Measurements from ENCODE around the gene CXCL6. TPM values are rescaled to one million over a fixed set of nuclear protein-coding genes. Genes with fewer than 3 reads are reported as not detected.

Gene CXCL6
- 10 to 100 TPM in 1 of 2 donors, 1 to 10 TPM in 1; 3.0 to 23.7 TPM for total RNA-seq

GRCh38 chr4:73836373-73837279 lies at the start of gene CXCL6:
CXCL6 (plus strand) TSS chr4:73836678; CDS start chr4:73836751, 73 bp downstream.

GRCh38 chr4:73853246-73853704 lies 16.8 kb downstream of the CXCL6 start, which contains the start of gene PF4V1:
PF4V1 (plus strand) TSS chr4:73853296; CDS start chr4:73853363, 67 bp downstream.

GRCh38 chr4:73869130-73870055 lies 32.9 kb downstream of the CXCL6 start, which contains the start of gene CXCL1:
CXCL1 (plus strand) TSS chr4:73869393; CDS start chr4:73869471, 78 bp downstream.

Other genes with a start within 250 kb of the CXCL6 start
- gene RASSF6, start 216.2 kb upstream of the CXCL6 start, total RNA-seq, result under 1 TPM in 1 of 2 donors, not detected in 1; 0.34 TPM
- gene CXCL8, start 96.1 kb upstream of the CXCL6 start, total RNA-seq, result 100 to 1,000 TPM in 1 of 2 donors, 10 to 100 TPM in 1; 27.6 to 115 TPM
- gene PF4V1, start 16.6 kb downstream of the CXCL6 start, total RNA-seq, result not detected
- 1,000 to 10,000 TPM in 1 of 2 donors, 100 to 1,000 TPM in 1; 174 to 1,041 TPM for gene CXCL1, start 32.7 kb downstream of the CXCL6 start, total RNA-seq
- gene PF4, start 145.3 kb downstream of the CXCL6 start, total RNA-seq, result under 1 TPM in 1 of 2 donors, not detected in 1; 1.00 TPM
- gene PPBP, start 151.5 kb downstream of the CXCL6 start, total RNA-seq, result not detected
- gene CXCL5, start 162.0 kb downstream of the CXCL6 start, total RNA-seq, result 100 to 1,000 TPM in 1 of 2 donors, 10 to 100 TPM in 1; 97.6 to 412 TPM
- 10 to 100 TPM in 1 of 2 donors, 1 to 10 TPM in 1; 8.3 to 23.7 TPM for gene CXCL3, start 202.0 kb downstream of the CXCL6 start, total RNA-seq